Fibroblast of skin of left biceps (primary cell): ENCODE measurements around the gene CCDC86.

Experiments
- DNase-seq, 2 experiments: peaks; one replicate each; pipeline ENCODE4 v3.0.0-alpha.2; 2013; ENCODE audit warnings: low read depth in 2 of 2

Gene CCDC86

DNA sequence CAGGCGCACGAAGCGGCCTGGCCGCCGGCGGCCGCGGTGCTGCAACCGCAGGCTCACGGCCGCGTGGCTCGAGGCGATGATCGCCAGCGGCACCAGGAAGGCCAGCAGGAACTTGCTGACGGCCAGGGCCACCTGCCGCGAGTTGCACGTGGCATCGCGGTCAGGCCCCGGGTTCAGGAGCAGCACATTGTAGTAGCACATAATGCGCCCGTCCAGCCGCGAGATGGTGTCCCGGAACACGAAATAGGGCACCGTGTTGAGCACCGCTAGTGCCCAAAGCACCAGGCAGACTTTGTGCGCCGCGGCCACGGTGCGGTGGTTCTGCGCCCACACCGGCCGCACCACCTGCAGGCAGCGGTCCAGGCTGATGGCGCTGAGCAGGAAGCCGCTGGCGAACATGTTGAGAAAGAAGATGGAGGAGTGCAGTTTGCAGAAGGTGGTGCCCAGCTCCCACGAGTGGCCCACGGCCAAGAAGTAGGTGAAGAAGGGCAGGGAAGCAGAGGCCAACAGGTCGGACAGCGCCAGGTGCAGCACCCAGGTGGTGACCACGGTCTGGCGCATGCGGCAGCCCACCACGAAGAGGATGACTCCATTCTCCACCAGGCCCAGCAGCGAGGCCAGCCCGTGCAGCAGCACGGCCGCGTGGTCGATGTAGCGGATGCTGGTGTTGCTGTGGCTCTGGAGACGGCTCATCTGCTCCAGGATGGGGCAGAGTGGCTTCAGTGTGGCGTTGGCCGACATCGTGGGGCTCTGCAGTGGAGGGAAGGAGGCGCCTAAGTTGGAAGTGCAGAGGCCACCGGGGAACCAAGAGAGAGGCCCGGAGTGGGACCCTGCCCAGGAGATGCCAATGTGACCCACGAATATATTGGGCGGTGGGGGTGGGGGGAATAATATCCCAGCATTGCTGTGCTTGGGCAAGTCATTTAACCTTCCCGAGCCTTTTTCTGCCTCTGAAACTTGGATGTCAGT is 11.4 kb downstream of the CCDC86 start:
- no peak for DNase-seq

DNA sequence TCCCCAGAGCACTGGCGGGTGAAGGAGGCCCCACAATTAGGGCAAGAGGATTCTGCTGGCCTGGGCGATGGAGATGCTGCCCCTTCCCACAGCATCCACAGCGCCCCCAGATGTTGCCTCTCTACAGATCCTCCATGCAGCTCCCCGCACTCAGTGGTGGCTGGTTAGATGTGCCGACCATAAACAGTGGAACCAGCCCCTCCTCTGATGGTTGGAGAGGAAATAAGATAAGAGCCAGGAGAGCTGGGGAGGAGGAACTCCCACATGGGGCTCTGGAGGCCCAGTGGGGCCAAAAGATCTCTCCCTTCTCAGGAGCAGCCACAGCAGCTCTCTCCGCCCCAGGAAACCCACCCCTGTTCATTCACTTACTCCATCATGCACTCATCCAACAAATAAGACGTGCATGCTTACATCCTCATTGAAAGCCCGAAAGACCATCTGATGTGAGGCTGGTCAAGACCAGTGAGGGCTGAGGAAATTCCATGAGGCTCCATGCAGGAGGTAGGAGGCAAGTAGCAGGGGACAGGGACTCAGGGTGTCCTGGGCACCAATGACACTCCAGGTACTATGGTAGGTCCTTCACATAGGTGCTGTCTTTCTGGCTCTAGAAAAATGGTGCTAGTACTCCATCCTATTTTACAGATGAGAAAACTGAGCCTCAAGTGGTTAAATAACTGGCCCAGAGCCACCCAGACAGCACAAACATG is 12.4 kb downstream of the CCDC86 start:
- DNase-seq, result no peak

DNA sequence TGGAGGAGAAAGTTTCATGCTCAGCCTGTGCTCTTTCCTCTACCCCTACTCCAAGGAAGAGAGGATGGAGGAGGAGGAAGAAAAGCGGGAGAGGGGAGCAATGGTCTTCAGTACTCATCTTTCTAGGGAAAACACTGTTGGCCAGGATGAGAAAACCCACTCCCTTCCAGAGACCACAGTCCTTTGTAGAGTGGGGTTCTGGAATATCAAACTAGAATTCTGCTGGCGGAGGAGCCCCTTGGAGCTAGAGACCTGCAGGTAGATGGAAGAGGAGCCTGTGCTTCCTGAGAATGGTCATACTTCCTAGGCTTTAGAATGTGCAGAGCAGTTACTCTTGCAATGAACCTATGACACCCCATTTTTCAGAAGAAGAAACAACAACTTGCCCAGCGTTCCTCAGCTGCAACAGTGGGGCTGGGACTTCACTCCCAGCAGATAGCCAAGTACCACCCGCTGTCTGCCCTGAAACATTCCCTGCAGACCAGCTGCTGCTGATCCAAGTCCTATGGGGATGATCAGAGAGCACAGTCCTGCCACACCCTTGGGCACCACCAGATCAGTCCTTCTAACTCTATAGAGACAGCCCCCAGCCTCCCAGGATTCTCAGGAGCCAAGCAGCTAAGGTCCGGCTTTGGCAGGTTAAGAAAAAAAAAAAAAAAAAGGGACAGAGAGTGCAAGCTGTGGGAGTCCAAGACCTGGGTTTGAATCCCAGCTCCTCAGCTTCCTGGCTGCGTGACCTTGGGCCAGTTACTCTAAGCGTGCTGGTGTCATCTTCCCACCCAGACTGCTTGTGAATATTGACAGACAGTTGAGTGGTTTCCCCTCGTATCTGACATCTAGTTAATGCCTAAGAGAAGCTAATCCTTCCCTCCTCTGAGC is 13.2 kb downstream of the CCDC86 start:
- DNase-seq, result no peak

- no peak for DNase-seq
These were observed 14.1 kb downstream of the CCDC86 start, which contains the start of gene PTGDR2 for GRCh38 chr11:60855726-60856633. Gene PTGDR2, minus strand, starts transcription at chr11:60855950. Its CDS starts 2,228 bp downstream, at chr11:60853722.

DNA sequence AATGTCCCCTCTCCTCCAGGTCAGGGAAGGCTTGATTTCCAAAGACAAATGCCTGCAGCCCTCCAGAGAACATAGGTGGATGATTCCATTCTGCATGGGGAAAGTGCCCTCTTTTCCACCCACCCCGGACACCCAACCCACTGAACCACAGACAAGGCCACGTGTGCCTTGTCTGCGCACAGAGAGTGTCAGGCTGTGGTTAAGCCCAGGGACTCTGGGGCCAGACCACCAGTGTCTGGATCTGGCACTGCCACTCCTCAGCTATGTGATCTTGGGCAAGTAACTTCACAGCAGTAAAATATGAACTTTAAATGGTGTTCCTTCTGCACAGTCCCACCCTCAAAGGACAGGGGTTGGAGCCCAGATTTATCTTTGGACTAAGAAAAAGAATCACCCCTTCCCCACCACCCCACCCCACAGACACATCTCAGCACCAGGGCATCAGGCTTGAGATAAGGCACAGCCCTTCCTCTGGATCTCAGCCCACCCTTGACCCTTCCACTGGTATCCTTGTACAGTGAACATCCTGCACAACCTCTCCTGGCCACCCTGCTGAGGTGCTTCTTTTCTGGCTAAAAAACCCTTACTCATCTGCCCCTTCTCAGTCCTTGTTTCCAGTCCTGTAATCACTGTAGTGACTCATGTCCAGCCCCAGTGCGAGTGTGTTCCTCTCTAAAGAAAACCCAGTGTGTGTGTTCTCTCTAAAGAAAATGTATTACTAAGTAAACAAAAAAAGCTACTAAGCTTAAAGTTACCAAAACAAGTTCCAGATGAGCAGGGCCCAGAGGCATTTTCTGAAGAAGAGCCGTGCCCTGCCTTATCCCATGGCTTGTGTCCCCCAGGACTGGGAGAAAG is 15.7 kb downstream of the CCDC86 start:
- DNase-seq, result no peak

DNA sequence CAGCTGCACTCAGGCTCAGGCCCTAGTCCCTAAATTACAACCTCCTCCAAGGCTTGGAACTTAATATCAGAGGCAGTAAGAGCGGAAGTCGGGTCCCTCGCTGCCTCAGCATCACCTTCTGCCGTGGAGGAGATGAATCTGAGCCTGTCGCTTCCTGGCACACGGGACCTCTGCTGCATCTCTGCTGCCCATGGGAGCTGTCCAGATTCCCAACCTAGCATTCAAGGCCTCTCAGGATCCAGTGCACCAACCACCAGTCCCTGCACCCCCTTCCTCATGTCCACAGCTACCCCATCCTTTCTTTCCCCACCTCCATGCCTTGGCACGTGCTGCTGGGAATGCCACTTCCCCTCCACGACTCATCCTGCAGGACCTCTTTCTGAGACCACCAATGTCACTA is 16.3 kb downstream of the CCDC86 start:
- no peak for DNase-seq

- no peak for DNase-seq
These were observed 17.0 kb downstream of the CCDC86 start for GRCh38 chr11:60858731-60859464.

DNA sequence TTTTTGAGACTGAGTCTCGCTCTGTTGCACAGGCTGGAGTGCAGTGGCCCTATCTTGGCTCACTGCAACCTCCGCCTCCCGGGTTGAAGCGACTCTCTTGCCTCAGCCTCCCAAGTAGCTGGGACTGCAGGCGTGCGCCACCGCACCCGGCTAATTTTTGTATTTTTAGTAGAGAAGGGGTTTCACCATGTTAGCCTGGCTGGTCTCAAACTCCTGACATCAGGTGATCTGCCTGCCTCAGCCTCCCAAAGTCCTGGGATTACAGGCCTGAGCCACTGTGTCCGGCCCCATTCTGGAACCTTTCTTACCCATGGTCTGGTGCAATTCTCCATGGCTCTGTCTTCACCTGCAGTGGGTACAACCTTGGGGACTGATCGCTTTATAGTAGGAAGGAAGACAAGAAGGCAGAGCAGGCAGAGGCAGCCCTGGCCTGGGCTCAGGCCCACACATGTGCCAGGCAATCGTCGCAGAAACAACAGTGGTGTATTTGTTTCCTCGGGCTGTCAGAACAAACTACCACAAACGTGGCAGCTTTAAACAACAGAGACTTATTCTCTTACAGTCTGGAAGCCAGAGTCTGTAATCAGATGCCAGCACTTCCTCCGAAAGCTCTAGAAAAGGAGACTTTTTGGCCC is 17.8 kb downstream of the CCDC86 start:
- DNase-seq, result no peak

DNA sequence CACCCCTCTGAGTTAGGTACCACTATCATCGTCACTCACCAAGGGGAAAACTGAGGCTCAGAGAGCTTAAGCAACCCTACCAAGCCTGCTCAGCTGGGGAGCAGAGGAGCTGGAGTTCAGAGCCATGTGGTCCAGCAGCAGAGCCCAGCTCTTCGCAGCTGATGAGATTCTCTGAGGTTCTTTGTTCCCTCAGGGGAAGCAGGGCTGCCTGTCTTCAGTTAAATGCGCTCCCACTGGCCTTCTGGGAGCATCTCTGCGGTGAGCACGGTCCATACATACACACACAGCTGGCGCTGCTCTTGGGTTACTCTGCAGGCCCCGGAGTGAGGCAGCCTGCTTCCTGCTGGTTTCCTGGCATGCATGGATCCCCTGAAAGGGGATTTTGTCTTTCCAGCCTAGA is 19.0 kb downstream of the CCDC86 start:
- peak in 1 of 2 experiments; percentile 3 for DNase-seq

DNA sequence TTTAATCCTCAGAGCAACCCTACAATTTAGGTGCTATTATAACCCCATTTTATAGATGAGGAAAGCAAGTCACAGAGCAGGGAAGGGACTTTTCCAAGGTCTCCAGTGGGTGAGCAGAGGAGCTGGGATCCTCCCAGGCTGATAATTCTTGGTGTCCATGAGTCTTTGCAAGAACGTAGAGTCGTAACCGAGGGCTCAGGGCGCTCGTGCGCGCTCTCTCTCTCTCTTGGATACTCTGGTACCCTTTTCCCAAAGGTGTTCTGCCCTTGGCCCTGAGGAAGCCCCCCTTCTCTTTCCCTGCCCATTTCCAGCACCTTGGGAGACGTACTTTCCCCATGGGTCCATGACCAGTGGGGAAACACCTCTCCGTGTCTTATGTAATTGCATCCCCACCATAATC is 20.3 kb downstream of the CCDC86 start:
- DNase-seq, result no peak

DNA sequence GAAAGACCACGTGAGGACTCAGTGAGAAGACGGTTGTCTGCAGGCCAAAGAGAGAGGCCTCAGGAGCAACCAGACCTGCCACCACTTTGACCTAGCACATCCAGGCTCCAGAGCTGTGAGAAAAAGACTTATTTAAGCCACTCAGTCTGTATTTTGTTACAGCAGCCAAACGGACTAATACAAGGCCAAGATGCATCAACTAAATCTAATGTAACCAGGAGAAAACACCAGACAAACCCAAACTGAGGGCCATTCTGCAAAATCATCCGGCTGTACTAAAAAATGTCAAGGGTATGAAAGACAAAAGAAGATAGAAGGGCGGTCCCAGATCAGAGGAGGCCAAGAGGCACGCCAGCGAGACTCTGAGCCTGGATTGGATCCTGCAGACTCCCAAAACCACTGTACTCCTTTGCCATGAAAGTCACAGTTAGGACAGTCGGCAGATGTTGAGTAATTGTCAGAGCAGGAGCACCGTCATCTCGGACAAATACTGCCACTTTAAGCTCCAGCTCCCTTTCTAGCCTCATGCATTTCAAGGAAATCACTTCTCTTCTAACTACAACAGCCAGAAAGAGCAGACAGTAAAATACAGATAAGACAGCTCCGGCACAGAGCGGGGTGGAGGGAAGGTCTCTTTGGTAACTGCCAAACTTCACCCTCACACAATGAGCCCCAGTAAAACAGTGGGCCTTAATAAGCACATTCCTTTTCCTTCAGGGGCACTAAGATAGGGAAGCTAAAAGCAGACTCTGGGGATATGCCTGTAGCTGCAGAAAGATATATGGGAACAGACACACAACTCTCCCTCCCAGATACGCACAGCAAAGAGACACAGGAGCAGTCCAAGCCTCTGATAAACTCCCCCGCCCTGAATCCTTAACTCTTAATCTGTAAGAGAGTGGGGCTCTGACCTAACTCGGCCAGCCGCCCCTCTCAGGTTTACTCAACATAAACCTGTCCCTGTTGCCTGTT is 21.9 kb downstream of the CCDC86 start:
- no peak for DNase-seq

DNA sequence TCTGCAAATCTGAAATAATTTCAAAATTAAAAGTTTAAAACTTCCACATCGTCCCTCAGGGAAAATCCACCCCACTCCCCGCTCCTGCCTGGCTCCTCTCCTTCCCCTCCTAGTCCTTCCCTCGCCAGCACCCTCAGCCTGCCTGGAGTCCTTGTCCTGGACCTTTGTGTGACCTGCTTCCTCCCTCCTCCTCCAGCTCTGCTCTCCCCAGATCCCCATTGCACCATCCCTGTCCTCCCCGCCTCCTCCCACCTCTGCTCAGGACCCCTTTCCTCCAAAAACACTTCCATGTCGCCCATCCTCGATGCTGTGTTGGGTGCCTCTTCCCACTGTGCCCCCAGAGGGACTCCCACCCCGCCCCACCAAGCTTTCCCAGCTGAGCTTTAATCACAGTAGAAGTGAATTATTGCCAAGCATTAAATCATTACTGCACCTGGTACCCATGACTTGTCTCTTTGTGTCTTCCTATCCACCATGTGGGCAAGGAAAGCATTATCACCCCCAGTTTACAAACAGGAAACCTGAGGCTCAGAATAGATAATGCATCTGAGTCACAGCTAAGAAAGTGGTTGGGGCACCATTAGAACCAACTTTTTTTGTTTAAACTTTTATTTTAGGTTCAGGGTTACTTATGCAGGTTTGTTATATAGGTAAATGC is 23.1 kb downstream of the CCDC86 start:
- no peak for DNase-seq

GRCh38 chr11:60866911-60867870 is 25.3 kb downstream of the CCDC86 start, which contains the start of gene ZP1:
Gene ZP1, plus strand, starts transcription at chr11:60867542. Its CDS starts 20 bp downstream, at chr11:60867562.
- DNase-seq, result no peak

DNA sequence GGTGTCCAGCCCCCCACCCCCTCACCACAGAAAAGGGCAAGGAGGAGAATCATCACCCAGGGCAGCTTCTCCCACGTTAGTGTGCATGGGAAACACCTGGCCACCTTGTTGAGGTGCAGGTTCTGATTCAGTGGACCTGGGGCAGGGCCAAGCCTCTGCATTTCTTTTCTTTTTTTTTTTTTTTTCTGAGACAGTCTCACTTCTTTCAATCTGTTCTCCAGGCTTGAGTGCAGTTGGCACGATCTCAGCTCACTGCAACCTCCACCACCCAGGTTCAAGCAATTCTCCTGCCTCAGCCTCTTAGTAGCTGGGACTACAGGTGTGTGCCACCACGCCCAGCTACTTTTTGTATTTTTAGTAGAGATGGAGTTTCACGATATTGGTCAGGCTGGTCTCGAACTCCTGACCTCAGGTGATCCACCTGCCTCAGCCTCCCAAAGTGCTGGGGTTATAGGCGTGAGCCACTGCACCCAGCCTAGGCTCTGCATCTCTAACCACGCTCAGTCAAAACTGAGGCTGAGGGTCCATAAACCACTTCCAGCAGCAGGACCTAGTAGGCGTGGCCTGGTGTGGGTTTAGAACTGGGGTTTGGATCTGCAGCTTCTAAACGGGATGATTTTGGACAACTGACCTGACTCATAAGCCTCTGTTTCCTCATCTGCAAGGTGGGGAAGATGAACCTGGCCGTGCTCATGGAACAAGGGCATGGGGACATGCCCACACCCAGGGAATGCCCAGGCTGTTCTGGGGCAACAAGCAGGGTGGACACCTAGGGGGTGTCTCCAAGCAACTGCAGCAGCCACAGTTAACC is 26.2 kb downstream of the CCDC86 start:
- DNase-seq, result no peak
